OCI-M2 (cell line): ENCODE data around the gene HOXA3.

ENCODE experiments used
- DNase-seq: peaks from one replicate; lab custom pipeline; 2025; ENCODE audit not compliant: unreplicated experiment; lab: John Stamatoyannopoulos, UW

Gene HOXA3

GRCh38 chr7:27157702-27158431 lies 5.5 kb upstream of the HOXA3 start:
- no peak for DNase-seq

DNA sequence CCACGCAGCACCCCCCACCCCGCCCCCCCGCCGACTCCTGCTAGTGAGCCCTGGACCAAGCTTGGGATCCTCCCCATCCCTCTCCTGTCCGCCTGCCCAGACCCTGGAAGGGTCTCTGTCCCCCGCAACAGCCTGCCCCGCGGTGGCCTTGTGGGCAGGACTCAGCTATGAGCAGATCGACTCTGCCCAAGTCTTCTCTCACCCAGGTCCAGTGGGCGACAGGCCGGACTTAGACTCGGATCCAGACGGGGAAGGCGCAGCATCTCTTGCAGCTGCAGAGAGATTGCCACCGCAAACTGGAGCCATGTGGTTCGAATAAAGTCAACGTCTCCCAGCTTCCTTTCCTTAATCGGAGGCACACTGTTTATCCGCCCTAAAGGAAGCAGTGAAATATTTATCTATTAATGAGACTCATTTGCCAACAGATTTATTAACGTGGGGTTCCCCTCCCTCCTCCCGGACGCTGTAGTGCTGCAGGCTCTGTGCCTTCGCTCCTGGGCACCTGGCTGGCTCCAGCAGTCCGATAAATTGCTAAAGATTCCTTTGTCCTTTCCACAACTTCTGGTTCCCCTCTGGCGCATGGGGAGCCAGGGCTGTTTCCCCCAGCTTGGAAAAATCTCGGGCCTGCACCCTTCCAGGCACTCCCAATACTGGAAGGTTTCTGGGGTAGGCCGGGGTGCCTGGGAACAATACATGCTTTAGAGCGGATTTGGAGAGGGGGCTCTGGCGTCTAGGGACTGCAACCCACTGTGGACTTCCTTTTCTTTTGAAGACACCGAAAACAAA lies 4.7 kb upstream of the HOXA3 start:
- DNase-seq: no peak

DNA sequence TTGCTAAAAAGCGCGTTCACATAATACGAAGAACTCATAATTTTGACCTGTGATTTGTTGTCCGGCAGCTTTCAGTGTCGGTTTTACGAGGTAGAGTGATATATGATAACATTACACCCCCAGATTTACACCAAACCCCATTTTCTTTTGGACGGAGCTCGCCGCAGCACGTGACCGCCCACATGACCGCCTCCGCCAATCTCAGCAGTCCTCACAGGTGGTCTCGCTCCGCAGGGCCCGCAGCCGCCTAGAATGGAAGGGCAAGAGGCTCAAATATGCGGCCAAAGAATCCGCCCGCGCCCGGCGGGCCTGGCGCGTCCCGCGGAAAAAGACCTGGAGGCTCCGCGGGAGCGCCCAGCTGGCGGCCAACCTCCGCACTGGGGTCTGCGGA lies 4.1 kb upstream of the HOXA3 start, which contains the start of gene HOXA7:
Gene HOXA7 (minus strand): TSS at position 168 of the 391 bp plus-strand sequence. CDS start 130 bp downstream, at position 38.
- no peak for DNase-seq

DNA sequence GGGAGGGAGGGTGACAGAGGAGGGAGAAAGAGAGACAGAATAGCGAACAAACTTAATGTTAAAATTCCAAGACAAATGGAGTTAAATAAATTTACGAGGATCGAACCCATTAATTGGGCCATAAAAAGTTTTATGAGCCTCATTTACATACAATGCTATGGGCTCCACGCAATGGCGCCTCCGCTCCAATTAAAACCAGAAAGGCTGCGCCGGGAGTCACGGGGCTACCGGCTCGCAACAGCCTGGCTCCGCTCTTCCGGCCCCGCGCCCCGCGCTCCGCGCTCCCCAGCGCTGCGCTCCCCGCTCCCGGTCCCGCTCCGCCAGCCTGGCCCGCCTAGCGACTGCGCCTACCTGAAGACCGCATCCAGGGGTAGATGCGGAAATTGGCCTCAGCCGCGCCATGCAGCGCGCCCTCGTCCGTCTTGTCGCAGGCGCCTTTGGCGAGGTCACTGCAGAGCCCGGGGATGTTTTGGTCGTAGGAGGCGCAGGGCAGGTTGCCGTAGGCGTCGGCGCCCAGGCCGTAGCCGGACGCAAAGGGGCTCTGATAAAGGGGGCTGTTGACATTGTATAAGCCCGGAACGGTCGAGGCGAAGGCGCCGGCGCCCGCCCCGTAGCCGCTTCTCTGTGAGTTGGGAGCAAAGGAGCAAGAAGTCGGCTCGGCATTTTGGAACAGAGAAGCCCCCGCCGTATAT lies 3.6 kb upstream of the HOXA3 start:
- DNase-seq: no peak

GRCh38 chr7:27154901-27155815 lies 2.8 kb upstream of the HOXA3 start:
- no peak for DNase-seq

DNA sequence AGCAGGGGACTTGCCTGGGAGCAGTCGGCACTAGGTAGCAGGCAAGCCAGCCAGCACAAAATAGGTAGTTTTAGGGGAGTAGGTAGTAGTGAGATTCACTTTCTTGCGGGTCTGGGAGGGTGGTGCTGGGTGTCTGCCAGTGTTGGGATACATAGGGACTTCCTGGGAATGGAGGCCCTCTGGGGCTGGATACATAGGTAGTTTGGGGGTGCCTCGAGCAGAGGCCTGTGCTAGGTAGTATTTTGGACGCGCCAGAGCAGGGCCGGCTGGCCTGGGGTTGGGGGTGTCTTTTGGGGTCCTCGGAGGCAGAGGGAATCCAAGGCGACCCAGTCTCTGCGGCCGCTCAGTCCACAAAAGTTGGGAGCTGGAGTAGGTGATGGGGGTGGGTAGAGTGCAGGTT lies 2.0 kb upstream of the HOXA3 start:
- DNase-seq: no peak

DNA sequence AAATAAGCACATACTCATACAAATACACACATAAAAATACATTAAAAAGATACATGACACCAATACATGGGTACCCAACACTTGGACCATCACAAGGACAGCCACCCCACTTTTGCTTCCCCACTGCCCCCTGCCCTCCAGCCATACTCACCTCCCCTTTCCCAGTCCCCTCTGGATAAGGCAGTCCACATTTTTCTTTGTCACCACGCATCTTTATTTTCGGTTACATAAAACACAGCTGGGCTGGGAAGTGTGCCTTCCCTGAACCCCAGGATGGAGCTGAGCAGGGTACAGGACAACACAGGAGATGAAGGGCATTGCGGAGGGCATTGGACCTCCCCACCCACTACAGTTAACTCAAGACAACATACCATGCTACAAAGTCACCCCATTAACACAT lies 1.1 kb upstream of the HOXA3 start:
- no peak for DNase-seq

DNA sequence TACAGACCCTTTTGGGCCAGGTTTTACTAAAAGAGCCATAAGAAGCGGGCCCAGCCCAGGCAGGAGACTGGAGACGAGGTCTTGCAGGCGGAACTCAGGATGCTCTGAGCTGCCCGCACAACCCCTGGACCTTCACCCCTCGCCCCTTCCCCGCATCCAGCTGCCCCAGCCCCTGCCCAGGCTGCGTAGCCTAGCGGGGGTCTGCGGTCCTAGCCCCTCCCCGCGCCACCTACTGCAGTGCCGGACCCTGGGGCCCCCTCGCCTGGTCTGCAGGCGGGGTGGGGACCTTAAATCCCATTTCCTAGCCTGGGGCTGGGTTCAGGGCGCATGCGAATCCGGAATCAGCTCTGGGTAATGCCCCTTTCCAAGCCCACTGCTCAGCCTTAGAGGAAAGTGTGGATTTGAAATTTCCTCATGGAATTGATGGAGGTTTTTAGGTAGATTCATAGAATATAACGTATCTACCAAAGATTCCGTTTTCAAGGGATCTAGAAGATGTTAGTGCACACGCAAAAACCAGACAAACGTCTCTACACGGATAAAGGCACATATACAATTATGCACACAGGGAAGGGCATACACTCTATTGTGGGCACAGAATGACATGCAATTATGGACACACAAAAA lies 546 bp upstream of the HOXA3 start:
- no peak for DNase-seq

GRCh38 chr7:27151341-27151930 lies 947 bp downstream of the HOXA3 start:
- DNase-seq: no peak

DNA sequence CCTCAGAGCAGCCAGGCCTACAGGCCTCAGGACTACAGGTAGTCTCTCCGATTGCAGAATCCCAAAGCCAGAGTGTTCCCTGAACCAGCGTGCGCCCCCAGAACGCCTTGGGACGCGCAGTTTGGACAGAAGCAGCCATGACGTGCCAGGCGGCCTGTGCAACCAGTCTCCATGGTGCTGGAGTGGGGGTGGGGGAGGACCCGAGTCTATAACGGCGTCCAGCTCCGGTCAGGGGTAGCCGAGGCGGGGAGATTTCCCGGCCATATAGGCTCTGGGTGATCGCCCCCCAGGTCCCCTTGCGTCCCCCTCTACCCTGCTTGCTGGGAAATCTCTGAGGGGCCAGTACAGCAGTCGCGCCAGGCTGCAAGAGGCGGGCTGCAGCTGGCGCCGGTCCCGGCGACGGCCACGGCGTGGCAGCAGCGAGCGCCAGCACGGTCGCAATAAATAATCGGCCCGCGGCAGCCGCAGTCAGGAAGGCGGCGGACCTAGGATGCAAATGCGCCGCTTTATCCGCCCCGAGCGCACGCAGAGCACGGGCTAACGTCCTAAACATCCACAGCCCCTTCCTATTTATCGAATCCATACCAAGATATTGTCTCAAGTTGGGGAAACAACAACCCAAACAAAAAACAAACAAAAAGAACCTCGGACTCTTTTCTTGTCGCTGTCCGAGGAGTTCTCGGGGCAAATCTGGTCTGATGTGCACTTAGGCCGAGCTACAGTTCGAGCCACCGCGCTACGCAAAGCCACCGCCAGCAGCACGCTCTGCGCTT lies 1.6 kb downstream of the HOXA3 start:
- DNase-seq: no peak

DNA sequence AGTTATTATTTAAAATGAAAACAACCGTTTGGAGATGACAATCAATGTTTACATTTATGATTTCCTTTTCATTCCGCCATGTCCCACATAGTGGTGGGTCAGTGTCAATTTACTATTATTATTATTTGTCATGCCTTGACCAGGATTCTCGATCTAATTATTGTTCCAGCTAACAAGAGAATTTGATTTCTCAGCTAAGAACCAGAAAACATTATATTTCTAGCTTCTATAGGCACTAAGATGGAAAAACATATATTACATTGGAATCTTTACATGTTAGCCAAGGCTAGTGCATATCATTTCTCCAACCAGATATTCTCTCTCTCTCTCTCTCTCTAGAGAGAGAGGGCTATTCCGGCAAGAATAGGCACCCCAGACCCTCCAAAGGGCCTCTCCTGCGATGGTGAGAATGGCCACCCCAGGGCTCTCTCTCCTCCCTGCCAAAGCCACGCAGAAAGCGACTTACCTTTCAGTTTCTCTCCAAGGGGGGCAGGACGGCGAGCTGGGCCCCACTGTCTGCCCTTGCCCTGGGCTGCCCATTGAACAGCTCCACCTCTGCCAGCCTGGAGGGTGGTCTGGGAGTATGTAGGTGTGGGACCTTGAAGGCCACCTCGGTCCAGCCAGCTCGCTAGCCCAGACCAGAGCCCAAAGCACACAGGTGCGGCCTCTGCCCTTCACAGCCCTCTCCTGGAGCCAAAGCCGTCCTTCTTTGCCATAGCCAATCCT lies 2.4 kb downstream of the HOXA3 start:
- DNase-seq: no peak

GRCh38 chr7:27148756-27149641 lies 3.4 kb downstream of the HOXA3 start:
- no peak for DNase-seq

DNA sequence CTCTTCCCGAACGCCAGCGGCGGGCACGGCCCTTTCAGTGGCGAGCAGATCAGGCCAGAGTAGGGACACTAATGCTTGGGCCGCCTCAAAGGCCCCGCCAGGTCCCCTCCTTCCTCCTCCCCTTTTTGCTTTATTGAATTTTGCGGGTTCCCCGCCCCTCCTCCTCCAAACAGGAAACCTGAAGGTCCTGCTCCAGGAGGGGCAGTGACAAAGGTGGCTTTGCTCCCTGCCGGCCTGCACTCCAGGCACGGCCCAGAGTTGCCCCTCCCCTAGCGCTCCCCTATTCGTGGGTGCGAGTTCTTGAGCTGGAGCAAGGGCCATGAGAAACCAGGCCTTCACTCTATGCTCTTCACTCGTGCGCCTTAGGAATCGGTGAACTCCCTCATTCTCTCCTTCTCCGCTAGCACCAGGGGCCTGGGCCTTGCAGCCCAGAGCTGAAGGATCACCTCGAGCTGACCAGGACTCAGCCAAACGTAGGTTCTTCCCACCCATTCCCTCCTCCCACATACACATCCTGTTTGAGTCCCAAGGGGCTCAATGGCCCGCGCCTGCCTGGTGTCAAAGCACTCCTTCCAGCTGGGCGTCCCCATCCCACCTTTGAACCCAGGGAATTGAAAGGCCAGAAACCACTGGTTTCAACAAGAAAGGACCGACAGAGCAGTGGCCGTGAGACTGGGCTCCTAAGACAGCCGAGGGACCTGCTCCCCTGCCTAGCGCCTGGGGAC lies 4.2 kb downstream of the HOXA3 start:
- no peak for DNase-seq

GRCh38 chr7:27147199-27148030 lies 5.0 kb downstream of the HOXA3 start, which contains the start of gene HOXA6:
HOXA6 (minus strand) TSS chr7:27147774; CDS start chr7:27147749, 25 bp downstream.
- DNase-seq: no peak

GRCh38 chr7:27146491-27147198 lies 5.7 kb downstream of the HOXA3 start:
- no peak for DNase-seq
